NCI-H526 (cell line): ENCODE measurements around the gene COP1.
"Not testable (repeated sequence)": the region's sequence is repeated elsewhere in the genome, so short reads cannot be mapped to it uniquely, and the experiment has no call there.

ENCODE experiments used
- DNase-seq, 2 experiments: peaks; one replicate each; lab custom pipeline; 2025; lab: John Stamatoyannopoulos, UW

Gene COP1

DNA sequence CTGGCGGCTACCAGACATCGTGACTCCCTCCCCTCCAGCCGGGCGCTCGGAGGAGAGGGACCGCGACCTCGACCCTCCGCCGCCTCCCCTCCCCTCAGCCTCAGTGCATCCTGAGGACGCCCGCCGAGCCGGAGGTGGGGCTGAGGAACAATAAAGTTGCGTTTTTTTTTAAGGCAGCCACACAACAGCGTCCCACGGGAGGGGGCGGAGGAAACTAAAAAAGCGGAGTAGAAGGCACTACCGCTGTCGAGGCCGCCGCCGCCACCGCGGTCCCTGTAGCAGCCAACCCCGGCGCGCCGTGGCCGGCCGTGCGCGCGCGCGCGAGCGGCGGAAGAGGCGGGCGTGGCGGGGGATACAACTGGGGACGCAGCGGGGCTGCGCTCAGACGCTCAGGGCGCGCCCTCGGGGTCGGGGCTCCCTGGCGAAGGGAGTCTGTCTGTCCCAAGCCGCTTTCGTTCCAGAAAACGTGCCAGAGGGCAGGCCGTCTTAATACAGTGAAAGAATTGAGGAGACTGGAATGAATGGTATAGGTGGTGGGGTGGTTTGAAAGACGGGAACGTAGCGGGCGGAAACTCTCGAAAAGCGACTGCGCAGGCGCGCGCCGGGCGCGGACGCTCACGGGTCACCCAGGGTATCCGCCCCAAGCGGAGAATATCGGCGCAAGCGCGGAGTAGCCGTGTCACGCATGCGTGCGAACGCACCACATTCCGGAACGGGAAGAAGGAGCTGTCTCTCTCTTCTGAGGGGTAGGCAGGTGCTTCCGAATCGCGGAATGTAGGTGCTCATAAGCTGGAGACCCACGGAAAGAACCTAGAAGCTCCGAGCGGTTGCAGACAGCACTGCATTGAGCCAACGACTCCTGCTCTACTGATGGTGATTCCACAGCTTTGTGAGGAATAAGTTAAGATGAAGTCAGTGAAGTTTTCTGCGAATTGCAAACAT is at the start of gene COP1:
TSS of gene COP1 (minus strand) at position 326 of the 942 bp plus-strand sequence. CDS start at position 18, 308 bp downstream.
- DNase-seq = peak; percentile 100

DNA sequence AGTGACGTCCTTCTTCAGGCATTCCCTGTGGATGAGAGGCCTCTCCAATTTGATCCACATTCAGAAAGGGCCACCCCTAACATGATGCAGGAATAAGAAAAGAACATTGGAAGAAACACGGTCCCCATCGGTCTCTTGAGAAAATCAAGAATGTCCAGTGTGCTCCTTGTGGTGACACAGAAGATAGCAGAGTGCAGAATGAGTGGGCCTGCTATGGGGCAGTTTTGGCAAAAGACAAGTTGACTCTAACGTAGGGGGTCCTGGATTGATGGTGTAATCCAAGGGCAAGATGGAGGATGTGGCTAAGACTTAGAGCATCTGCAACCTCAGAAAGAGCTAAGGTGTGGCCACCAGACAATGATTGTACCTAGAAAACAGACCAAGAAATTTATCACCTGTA is 45.1 kb upstream of the COP1 start:
- DNase-seq = no peak

DNA sequence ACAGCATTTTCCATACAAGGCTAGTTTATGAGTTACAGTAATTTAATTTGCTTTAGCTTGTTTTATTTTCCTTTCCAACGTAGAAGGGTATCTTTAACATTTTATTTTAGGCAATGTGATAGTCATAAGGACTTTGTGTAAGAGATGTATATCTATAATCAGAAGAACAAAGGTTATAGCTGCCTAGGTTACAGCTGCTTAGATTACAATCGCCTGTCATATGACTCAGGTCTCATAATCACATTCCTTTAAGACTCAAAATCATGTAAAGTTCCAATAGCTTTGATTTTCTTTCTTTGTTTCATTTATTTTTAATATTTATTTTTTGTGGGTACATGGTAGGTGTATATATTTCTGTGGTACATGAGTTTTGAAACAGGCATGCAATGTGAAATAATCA is 37.8 kb upstream of the COP1 start:
- no peak for DNase-seq

DNA sequence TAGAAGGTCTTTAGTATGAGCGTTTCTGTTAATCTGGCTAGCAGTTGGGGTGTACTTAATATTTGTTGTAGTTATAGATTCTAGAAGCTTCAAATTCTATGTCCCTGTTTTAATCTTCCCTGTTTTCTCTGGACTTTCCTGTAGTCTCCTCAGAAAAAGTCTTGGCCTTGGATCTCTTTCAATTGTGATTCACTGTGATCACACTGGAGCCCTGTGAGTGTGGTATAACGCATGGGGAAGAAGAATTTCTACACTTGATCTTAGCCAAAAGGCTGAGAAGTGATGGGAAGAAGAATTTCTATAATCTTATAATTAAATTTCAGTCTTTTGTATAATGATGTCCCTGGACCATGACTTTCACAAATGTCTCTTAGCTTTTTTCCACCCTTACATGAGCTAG is 36.7 kb upstream of the COP1 start:
- DNase-seq = no peak

DNA sequence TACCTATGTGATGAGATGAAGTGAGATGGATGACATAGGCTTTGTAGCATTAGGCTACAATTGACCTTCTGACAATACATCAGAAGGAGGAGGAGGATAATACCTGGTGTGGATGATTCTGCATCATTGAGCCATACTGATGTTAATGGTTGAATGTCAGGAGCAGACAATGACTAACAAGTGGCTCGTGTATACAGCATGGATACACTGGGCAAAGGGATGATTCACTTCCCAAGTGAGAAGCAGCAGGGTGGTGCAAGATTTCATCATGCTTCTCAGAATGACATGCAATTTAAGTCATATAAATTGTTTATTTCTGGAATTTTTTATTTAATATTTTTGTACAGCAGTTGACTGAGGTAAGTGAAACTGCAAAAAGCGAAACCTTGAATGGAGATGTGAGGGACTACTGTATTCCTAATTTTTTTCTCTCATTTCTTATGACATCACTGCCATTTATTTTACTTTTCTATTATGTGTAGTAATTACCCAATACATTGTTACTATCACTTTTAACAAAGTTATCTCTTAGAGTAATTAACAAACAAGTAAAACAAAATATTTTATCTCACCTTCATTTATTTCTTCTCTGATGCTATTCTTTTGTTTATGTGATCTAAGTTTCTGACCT is 34.4 kb upstream of the COP1 start:
- no peak for DNase-seq

DNA sequence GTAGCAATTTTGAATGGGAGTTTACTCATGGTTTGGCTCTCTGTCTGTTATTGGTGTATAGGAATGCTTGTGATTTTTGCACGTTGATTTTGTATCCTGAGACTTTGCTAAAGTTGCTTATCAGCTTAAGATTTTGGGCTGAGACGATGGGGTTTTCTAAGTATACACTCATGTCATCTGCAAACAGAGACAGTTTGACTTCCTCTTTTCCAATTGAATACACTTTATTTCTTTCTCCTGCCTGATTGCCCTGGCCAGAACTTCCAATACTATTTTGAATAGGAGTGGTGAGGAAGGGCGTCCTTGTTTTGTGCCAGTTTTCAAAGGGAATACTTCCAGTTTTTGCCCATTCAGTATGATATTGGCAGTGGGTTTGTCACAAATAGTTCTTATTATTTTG is 26.6 kb upstream of the COP1 start:
- not testable (repeated sequence) for DNase-seq

DNA sequence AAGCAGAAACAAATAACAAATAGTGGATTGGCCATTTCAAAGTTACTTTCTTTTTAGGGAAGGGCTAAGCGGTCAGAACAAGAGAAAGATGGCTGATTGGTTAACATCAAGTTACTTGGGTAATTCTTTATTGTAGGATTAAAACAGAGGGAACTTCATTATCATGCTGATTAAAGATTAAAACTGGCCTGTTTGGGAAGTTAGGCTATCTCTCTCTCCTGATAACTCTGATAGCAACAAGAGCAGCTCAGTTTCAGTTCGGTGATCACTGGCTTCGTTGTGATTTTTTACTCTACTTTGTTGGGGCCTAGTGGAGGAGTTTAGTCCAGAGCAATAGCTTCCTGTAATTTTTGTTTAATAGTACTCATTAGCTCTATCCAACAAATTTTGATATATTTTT is 20.5 kb upstream of the COP1 start:
- no peak for DNase-seq

DNA sequence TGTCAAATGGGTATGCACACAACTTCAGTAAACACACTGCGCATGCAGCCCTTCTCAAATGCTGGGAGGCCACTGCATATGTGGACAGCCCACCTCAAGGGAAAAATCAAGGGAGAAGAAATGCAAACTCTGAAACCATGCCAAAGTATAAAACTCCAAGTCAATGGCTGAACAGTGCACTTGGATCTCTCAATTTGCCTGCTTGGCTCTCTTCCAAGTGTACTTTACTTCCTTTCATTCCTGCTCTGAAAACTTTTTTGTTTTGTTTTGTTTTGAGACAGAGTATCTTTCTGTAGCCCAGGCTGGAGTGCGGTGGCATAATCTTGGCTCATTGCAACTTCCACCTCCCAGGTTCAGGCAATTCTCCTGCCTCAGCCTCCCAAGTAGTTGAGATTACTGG is 18.8 kb upstream of the COP1 start:
- DNase-seq = no peak

DNA sequence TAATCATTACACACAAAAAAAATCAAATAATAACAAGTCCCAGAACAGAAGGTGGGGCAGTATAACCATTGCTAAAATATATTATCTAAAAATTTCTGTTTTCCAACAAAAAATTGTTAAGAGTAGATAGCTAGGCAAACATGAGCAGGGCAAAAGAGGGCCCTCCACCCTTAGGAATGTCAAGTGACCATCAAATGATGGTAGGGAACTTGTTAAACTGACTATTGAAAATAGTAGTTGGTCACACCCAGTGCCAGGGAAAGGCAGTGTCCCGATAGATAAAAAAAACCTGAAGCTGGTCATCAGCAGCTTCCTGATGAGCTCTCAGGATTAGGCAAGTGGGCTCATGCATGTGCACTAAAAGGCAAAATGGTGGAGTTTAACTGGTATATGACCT is 18.4 kb upstream of the COP1 start:
- DNase-seq = no peak

DNA sequence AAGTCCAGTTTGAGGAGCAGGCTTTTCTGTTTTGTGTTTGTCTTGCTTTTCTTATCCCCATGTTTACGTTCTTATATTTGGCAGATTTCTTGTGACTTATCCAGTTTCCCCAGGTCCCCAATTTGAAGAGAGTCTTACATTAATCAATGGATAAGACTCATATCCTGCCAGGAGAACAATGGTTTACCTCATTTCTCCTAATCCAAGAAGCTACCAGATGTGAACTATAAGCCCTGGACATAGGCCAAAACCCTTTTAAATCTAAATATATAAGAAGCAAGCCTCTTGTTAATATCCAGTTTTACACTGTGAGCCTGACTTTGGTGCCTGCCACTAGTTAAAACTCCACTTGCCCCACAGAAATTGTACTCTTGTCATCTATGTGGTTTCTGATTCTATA is 15.1 kb upstream of the COP1 start:
- no peak for DNase-seq

DNA sequence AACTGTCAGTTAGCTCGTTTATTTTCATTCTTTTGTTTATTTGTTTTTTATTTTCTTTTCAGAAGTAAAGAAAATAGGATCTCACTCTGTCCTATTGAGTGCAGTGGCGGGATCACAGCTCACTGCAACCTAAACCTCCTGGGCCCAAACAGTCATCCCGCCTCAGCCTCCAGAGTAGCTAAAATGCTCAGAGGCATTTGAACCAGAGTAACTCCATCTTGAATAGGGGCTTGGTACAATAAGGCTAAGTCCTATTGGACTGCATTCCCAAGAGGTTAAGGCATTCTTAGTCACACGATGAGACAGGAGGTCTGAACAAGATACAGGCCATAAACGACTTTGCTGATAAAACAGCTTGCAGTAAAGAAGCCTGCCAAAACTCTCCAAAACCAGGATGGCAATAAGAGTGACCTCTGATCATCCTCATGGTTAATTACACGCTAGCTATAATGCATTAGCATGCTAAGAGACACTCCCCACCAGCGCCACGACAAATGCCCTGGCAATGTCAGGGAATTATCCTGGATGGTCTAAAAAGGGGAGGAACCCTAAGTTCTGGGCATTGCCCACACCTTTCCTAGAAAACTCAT is 13.1 kb upstream of the COP1 start:
- DNase-seq = no peak

DNA sequence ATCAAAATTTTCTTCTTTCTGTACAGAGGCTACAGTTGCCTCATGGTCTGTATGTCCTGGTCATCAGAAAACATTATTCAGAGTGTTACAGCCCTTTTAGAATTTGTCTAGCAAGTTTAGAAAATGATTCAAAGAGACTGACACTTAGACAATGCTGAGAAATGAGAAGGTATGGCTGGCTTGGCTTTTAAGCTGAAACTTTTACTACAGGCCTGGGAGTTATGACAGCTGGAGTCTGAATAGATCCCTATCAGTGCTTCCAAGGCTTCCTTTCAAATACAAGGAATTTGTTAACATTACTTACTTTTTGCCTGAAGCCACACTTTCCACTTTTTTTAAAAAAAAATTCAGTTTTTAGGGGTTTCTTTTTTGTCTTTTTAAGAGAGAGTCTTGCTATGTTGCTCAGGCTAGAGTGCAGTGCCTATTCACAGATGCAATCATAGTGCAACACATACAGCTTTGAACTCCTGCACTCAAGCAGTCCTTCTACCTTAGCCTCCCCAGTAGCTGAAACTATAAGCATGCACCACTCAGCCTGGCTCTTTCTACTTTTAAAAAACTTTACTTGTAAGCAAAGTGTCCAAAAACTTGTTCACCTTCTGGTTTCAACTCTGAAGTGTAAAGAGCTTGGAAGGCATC is 10.5 kb upstream of the COP1 start:
- no peak for DNase-seq

DNA sequence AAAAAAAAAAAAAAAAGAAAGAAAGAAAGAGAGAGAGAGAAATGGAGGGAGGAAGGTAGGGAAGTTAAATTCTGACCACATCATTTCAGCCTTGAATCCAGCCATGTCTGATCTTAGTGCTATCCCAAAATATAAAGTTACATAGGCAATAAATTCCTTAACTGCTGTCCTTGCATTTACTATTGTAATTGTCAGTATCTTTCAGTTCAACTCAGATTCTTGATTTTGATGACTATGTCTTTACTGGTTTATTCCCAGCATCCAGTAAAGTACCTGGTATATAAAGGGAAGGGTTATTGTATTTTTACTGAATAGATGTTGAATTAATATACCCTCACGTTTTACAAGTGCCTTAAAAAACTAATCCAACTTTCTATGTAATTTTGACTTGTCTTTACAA is 8.9 kb upstream of the COP1 start:
- DNase-seq = no peak

DNA sequence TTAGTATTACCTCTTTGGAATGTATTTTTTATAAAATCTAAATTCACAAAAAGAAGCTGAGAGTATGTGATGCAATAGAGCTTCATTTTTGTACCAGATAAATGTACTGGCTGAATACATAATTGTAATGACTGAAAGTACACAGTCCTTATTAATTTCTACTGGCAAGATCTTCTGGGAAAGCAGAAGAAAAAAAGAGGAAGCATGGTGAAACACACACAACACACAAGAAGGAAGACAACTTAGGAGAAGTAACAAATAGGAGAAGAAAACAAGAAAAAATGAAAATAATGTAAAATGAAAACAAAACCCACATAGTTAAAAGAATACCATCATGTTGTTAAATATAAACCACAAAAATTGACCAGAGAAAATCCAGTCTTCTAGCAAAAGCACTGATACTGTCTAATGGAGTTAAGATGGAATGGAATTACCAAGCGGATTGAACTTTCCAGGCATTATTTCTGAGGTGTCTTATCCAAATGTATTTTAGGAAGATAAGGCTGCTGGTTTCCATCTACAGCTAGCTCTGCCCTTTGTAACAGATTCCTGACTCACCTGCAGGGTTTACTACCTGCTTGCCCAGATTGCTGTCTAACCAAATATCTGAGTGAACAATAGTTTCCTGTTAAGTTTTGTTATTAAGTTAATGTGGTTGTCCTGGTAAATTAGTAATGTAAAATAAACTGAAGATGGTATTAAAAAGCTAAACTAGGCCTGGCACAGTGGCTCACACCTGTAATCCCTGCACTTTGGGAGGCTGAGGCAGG is 4.5 kb upstream of the COP1 start:
- no peak for DNase-seq

DNA sequence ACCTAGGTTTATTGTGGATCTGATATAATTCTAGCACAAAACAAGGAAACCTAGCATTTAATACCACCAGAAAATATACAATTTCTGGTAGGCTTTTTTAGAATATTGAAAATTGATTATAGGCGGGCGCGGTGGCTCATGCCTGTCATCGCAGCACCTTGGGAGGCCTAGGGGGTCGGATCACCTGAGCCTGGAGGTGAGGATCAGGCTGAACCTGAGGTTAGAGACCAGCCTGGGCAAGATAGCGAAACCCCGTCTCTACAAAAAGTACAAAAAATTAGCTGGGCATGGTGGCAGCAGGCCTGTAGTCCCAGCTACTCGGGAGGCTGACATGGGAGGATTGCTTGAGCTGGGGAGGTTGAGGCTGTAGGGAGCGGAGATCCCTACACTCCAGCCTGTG is 948 bp upstream of the COP1 start:
- no peak for DNase-seq

DNA sequence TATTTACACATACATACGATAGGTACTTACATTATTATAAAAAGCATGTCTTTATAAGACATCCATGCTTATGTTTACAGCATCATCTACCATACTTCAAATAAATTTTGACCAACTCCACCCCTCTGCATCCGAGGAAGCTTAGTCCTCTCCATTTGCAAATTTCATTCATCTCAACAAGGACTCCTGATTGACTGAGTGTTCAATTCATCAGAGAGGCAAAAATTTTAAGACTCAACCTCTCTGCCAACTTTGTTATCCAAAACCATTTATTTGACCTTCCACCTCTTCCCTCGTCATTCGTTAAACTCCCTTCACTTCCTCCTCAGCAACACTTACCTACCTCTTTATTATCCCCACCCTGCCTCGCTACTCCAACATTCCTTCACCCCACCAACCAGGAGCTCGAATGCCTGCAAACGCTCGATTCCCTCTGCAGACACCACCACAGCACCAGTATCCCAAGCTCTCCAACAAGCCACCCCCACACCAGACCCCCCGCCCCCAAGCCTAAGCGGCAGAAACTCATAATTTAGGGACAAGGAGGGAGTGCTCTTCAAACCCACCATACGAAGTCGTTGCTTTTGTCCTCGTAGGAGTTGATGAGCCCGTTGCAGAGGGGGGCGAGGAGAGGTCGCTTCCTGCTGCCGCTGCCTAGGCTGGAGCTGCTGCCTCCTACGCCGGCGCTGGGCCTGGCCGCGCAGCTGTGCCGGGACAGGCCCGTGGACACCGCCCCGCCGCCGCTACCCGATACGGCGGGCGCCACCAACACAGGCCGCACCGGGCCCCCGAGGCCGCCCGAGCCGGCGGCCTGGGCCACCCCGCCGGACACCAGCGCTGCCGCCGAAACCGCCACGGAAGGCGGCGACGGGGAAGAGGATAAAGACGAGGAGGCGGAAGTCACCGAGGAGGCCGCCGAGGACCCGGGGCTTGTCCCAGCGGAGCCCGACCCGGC is 803 bp downstream of the COP1 start:
- DNase-seq = peak; percentile 82 to 92

DNA sequence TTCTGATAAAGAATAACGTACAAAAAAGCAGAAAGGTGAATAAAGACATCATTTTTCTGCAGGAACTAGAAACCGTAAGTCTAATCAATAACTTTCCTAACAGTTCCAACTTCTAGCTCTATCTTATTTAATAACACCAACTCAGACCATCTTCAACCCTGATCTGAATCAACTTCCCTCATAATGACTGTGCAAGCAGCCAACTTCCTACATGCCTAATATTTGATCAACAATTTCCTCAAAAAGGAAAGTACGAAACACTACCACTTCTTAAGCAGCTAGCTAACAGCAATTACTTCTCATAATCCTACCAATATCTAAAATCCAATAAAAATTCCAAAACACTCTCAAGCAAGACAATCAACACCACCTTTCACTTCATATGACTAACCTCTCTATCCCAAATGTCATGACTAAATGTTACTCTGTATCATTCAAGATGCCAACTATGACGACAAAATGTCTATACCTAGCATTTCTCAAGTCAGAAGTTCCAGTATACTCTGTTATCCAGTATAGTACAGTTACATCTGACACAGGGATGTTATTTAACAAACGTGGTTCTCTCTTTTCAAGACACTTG is 1.7 kb downstream of the COP1 start:
- peak; percentile 33 to 59 for DNase-seq

DNA sequence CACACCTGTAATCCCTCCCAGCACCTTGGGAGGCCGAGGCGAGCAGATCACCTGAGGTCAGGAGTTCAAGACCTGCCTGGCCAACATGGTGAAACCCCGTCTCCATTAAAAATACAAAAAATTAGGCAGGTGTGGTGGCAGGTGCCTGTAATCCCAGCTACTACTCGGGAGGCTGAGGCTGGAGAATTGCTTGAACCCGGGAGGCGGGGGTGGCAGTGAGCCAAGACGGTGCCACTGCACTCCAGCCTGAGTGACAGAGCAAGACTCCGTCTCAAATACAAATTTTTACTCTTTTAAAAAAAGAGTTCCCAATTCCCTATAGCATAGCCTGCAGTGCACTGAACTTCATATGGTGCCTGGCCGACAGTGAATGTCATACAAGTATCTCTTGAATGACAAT is 2.4 kb downstream of the COP1 start:
- DNase-seq = not testable (repeated sequence)

DNA sequence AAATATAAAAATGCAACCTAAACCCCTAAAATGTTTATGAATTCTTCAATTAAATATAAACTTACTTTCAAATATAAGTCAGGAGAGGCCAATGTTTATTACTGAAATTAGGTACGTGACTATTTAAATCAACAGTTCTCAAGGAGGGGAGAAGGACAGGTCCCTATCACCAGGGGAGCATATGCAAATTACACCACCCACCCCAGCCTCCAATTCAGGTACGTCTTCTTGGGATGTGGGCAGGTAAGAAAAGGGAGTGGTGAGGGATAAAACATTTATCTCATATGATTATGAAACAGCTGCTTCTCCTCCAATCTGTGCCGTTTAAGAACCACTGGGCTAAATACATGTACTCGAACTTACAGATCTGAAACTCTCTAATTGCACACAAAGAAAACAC is 3.4 kb downstream of the COP1 start:
- peak in 1 of 2 experiments; percentile 40 for DNase-seq

DNA sequence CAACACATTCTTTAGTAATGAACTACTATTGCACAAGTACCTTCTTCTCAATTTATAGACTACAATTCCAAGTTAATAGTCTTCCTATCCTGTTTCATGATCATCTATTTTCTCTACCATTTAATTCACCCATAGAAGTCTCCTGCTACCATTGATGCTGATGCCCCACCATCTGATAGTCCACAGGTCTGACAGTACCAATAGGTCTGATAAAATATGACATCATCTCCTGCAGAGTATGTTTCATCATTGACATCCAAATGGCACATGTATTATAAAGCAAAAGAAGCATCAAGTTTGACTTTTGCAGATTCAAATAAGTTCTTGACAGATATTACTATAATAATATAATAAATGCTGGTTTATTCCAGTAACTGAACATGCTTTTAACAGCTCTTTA is 5.5 kb downstream of the COP1 start:
- no peak for DNase-seq
